NAMALWA (cell line): Measurements from ENCODE around the gene TSPO.
A peak's percentile ranks its signal among the peaks of the same experiment; 100 is the strongest.

ENCODE experiments used
- DNase-seq: peaks from one replicate; pipeline ENCODE4 v3.0.0-alpha.2; 2015; ENCODE audit warnings: low spot score

Gene TSPO

GRCh38 chr22:43179146-43179910 is 28.0 kb downstream of the TSPO start:
- no peak for DNase-seq

GRCh38 chr22:43179911-43180195 is 28.5 kb downstream of the TSPO start:
- DNase-seq: no peak

- DNase-seq: no peak
Measured at GRCh38 chr22:43180670-43181069, 29.3 kb downstream of the TSPO start.

GRCh38 chr22:43181321-43182076 is 30.1 kb downstream of the TSPO start:
- DNase-seq: no peak

GRCh38 chr22:43182118-43182517 is 30.8 kb downstream of the TSPO start:
- DNase-seq: no peak

- DNase-seq: no peak
Measured at GRCh38 chr22:43182726-43183125, 31.4 kb downstream of the TSPO start.

GRCh38 chr22:43183496-43184277 is 32.3 kb downstream of the TSPO start:
- no peak for DNase-seq

- peak; percentile 27 for DNase-seq
Measured at GRCh38 chr22:43185860-43186261, 34.5 kb downstream of the TSPO start.

GRCh38 chr22:43186272-43187170 is 35.2 kb downstream of the TSPO start, which contains the start of gene TTLL12:
Gene TTLL12, minus strand, starts transcription at chr22:43187134. Its CDS starts 65 bp downstream, at chr22:43187069.
- peak; percentile 61 for DNase-seq

- DNase-seq: peak; percentile 96
Measured at GRCh38 chr22:43187171-43188099, 36.1 kb downstream of the TSPO start.

GRCh38 chr22:43188829-43189545 is 37.6 kb downstream of the TSPO start:
- DNase-seq: no peak

- no peak for DNase-seq
Measured at GRCh38 chr22:43191831-43192230, 40.5 kb downstream of the TSPO start.

- no peak for DNase-seq
Measured at GRCh38 chr22:43197271-43197941, 46.0 kb downstream of the TSPO start.

GRCh38 chr22:43198126-43198525 is 46.8 kb downstream of the TSPO start:
- no peak for DNase-seq

GRCh38 chr22:43198936-43199335 is 47.6 kb downstream of the TSPO start:
- no peak for DNase-seq

- DNase-seq: no peak
Measured at GRCh38 chr22:43199541-43199940, 48.2 kb downstream of the TSPO start.

GRCh38 chr22:43200031-43200430 is 48.7 kb downstream of the TSPO start:
- no peak for DNase-seq

- DNase-seq: no peak
Measured at GRCh38 chr22:43200555-43200954, 49.2 kb downstream of the TSPO start.

- DNase-seq: no peak
Measured at GRCh38 chr22:43201486-43202219, 50.3 kb downstream of the TSPO start.
